NCI-H2227 (cell line): ENCODE data around the gene GNGT2.

ENCODE experiments used
- DNase-seq: peaks from one replicate; lab custom pipeline; 2025; ENCODE audit not compliant: unreplicated experiment; lab: John Stamatoyannopoulos, UW

GNGT2 gene

DNA sequence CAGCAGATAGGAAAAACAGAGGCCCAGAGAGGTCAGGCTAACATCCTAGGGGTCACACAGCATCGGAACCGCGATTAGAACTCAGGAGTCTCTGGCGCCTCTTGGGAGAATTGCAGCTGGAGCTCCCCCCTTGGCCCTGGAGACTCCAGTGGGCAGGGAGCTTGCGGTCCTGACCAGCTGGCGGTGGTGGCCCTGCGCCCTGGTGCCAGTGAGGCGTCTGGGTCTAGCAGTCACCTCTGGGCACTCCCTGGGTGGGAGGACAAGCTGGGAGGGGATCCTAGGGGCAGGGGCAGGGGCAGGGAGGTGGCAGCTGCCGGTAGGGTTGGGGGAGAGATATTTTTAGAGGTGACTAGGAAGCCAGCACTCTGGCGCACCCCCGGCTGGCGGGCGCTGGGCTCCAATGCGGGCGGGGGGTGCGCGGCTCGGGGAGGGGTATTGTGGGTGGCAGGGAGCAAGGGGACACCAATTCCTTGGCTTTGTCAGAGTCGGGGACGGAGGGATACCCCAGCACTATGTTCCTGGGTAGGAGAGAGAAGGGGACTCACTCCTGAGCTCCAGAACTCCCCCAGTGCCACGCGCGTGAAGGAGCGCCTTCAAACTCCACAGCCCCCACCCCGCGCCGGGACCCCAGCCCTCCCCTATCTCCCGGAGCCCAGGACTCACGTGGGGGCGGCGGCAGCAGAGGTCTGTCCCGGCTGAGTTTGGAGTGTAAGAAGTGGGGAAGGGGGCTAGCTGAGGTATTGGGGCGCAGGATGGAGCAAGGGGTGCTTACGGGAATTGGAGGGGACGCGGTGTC lies 19.6 kb upstream of the GNGT2 start:
- no peak for DNase-seq

DNA sequence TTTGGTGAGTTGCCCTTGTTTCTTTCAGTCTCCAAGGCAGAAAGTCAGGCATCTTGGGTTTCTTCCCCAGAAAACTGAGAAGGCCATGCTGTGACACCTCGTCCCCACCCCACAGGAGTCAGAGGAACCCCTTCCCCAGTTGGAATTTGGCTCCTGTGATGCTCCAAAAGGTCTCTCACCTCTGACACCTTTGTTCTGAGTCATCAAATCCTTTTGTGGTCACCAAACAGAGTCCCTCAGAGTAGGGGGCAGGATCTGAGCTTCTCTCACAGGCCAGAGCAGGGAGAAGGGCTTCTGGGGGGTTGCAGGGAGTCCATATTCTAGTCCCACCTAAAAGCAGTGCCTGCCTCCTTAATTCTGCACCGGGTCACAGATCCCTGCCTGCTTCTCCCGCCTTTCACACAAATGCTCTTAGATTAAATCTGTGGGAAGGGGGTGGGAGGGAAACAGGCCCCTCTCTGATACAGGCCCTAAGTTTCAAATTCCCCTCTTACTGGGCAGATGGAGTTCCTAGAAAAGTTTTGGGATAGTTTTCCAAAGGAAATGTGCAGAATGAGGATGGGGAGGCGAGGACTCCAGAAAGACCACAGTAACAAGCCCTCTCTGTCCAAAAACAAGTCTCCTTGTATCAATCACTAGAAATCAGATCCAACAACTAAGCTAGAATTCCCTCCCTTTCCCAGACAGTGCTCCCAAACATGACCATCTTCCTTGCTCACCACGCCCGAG lies 18.9 kb upstream of the GNGT2 start:
- DNase-seq = no peak

DNA sequence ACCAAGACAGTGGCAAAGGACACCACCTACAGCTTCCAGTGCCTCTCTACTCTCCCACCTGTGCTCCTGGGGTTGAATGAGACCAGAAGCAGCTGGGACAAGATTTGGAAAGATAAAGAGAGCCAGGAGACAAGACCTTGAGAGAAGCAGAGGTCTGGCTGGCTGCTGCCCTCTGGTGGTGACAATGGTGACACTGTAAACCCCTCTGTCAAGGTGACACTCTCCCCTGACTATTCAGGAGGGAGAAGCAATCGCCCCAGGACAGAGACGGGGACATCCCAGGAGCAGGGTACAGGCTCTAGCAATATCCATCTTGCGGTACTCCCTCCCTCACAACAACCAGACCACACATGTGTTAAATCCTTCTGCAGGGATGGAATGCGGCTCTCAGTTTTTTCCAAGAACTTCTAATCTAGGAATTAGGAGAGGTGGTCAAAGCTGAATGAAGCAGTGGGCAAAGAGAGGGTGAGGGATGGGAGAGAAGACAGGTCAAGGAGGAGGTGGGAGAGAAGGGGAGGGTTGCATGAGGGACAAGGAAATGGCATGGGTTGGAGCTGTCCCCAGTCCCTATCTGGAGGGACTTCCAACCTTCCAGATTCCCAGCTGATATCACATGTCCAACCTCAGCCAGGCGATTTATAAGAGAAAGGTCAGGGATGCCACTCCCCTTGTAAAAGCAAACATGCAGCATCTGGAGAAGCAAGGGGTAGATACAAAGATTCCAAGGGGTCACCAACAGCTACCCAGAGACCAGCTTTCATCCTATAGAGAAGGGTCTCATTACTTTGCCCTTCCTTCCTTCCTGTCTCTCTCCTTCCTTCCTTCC lies 17.3 kb upstream of the GNGT2 start:
- peak; percentile 73 for DNase-seq

DNA sequence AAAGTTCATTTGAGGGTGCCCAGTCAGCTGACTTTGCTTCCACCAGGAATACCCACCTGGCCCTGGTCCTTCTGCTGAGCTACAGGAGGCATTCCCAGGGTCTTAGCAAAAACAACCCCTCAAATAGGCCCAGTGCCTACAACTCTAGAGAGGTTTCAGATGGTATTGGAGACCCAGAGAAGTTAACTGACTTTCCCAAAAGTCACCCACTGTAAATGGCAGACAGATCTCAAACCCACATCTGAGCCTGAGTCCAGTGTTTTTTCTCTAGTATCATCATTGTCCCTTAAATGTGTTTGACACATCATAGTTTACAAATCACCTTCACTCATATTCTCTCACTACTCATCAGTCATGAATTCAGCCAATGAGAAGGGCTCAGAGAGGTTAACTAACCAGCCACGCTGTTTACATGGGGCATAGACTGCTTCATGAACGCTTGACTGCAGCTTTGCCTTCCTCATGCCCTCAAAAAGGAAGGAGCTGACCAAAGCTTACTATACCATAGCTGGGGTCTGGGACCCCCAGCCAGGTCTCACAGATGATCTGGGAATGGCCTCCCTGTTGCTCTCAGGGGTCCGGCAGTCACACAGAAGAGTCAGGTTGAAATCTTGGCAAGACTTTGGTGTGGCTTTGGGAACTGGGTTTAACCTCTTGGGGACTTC lies 16.5 kb upstream of the GNGT2 start:
- no peak for DNase-seq

DNA sequence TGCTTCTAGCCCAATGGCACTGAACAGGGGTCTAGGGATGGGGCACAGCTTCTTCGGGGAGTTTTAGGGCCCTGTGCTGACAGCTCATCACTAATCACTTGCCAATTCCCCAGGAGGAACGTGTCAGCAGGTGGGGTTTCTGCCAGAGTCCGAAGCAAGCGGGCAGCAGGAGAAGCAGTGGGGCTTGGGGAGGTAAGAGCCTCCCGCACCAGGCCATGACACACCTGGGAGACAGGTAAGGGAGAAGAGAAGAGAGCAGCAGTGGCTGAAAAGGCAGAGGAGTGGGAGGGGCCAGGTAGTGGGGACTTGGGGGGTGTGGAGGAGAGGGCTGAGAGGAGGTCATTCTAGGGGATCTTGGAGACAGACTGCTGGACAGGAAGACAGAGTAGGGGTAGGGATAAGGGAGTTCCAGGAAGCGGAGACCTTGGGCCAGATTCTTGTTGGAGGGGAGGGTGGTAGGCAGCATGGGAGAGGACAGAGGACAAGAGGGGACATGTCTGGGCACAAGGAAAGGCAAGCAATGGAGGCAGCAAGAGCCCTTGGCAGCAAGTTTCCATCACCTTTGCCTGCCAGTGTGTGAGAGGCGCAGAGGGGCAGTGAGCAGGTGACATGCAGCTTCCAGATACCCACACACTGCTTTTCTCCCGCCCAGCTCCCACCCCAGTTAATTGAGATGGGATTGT lies 15.3 kb upstream of the GNGT2 start:
- no peak for DNase-seq

DNA sequence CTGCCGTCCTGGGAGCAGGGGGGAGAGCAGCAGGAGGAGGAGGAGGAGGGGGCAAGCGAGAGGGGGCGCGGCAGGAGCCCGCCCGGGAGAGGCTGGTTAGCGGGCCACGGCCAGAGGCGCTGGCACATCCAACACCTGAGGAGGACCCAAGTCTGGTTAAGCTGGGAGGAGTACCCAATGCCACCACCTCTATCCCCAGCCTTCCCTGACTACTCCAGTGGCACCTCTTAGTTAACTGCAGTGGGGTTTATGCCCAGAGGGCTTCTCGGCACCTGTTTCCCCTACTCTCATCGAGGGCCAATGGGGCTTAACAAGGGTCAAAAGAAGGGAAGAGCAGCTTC lies 14.6 kb upstream of the GNGT2 start:
- no peak for DNase-seq

DNA sequence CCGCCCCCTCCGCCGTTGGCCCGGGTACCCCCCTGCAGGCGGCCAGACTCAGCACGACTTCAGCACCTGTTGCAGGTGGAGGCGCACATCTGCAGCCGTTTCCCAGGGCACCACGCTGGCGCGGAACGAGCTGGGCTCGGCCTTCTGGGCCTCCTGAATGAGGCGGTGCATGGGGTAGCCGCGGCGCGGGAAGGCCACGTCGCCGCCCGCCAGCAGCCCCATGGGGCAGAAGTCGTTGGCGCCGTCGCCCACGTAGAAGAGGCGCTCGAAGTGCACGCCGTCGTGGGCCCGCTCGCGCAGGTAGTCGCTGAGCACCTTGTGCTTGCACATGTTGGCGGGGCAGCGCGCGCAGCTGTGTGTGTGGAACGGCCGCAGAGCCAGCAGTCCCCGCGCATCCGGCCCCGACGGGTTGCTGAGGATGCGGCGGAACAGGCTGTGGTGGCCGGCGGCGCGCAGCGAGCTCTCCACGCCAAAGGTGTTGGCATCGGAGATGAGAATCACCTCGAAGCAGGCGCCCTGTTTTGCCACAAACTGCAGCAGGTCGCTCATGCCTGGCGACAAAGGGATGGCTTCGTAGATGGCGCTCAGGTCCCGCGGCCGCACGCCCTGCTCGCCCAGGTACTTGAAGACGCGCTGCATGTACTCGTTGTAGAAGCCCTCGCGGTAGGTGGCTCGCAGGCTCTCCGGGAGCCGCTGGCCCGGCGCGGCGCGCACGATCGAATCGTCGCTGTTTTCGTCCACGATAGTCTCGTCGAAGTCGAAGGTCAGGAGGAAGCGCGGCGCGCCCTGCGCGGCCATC lies 14.0 kb upstream of the GNGT2 start:
- peak; percentile 57 for DNase-seq

DNA sequence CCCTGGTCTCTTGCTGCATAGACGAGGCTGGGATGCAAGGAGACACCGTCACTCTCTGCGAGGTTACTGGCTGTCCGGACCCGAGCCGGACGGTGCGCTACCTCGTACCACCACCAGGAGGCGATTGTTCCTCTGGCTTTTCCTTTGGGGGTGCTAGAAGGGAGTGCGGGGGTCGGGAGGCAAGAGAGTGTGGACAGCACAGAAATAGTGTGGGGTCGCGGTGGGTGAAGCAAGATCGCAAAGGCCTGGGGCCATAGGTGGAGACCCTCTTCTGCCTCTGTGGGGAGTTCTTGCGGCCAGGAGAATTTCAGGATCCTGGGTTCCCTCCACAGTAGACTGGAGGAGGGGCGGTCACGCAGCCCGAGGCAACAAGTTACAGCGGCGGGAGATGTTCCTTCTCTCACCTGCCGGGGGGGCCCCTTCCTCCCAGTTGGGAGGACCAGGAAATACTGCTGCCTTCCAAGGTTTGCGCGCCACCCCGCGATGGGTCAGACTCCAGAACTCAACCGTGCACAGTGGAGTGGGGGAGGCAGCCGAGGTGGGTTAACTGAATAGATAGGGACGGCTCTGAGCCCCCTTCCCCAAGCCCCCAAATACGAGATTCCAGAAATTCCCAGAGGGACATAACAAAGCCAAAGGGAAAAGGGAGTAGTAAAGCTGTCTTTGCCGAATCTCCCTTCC lies 13.3 kb upstream of the GNGT2 start:
- peak; percentile 63 for DNase-seq

DNA sequence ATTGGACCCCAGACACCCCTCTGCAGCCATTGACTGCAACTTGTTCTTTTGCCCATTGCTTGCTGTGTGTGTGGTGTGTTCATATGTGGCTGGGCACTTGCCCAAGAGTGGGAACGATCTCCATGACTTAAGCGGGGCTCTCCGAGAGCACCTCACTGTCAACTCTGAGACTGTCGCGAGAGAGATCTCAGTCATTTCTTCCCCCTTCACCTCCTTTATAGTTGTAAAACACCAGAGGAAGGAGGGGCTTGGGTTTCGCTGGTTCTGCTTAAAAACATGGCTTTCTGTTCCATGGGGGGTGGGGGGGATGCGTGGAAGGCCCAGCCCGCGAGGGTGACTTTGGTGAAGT lies 12.8 kb upstream of the GNGT2 start:
- DNase-seq = no peak

DNA sequence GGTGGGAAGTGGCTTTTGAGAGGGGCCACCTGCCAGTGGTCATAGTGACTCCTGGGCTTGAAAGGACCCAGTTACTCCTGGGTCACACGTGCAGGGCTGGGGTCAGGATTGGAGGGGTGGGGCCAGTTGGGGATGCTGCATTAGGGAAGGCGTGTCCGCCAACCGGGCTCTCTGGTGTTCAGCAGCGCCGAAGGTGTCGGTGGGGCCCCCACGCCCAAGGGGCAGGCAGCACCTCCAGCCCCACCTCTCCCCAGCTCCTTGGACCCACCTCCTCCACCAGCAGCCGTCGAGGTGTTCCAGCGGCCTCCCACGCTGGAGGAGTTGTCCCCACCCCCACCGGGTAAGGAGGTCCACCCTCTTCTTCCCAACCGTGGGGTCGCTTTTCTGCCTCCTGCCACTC lies 9.6 kb upstream of the GNGT2 start:
- no peak for DNase-seq

DNA sequence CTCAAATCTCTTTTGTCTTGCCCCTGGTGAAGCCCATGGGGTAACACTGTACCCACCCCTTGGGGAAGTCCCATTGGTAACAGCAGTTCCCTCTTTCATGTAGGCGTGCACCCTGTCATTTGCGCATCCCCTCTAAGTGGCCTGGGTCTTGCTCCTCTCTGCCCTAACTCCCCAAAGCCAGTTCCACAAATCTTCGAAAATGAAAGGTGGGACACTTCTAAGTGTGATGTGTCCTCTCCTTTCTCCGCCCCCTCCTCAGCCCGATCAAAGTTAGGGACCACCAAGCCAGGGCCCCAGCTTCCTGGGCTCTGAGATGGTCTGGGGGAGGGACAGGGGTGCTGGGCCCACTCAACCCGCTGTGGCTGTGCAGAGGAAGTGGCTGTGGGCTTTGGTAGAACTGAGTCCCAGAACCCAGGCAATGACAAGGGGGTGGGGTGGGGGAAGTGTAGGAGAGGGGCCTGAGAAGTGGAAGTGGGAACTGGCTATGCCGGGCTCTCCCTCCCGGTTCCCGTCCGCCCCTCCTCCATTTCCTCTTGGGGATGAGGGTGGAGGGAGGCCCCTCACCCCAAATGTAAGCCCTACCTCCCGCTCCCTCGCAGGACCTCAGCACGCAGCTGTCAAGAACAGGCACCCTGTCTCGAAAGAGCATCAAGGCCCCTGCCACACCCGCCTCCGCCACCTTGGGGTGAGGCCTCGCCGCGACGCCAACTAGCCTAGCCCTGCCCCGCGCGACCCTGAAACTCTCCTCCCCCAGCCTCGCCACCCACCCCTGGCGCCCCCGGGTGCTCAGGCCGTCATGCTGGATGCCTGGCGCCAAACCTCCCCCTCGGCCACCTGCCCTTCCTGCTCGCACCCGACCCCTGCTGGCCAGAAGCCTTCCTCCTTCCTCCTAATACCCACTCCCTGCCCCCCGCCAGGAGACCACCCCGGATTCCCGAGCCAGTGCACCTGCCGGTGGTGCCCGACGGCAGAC lies 8.9 kb upstream of the GNGT2 start:
- no peak for DNase-seq

DNA sequence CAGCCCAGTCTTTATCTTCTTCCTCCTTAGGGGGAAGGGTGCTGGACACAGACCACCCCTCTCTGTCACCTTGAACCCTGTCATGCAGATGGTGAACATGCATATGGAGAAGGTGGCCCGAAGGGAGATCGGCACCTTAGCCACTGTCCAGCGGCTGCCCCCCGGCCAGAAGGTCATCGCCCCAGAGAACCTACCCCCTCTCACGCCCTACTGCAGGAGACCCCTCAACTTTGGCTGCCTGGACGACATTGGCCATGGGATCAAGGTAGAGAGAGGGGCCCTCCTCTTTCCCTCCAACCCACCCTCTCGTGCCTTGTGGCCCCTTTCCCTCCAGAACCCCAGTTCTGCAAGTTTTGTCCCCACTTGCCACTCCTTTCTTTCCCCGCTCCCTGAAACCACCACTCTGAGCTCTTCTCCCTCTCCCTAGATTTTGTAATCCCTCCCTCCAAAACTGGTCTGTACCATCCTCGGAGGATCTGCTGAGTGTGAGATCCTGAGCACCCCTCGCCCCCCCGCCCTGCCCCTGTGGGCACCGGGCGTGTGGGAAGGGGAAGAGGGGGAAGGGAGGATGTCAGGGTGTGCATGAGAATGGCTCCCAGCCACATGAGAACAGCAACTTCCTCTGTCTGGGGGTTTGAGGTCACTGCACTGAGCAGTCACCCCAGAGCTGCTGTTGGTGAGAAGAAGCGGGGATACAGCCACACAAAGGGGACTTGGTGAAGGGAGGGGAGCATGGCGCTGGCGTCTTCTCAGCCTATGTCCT lies 7.5 kb upstream of the GNGT2 start:
- no peak for DNase-seq

DNA sequence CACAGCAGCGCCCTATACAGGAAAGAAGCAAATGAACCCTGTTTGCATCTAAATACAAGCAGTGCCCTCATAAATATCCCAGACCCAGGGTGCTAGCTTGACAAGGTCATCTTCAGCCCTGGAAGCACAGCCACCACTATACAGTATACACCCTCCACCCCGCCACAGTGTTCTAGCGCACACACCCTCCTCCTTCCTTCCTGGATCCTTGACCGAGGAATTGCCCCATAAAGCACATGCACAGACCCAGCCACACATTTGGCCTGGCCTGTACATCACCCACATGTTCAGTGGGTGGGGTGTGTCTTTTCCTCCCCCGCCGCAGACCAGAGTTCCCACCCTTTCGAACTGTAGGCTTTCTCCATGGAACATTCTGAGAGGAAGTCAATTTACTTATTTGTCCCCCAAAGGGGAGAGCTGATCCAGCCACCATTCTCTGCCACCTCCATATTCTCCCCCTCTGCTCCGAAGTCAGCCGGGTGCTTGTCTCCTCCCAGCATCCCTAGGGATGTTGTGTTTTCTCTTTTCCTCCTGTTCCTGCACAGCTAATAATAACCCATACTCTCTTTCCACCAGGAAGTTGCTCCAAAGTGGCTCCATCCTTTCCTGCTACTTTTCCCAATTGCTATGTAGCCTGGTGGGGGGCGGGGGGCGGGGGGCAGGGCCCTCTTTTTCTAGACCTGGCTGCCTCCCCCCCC lies 6.7 kb upstream of the GNGT2 start:
- DNase-seq = no peak

DNA sequence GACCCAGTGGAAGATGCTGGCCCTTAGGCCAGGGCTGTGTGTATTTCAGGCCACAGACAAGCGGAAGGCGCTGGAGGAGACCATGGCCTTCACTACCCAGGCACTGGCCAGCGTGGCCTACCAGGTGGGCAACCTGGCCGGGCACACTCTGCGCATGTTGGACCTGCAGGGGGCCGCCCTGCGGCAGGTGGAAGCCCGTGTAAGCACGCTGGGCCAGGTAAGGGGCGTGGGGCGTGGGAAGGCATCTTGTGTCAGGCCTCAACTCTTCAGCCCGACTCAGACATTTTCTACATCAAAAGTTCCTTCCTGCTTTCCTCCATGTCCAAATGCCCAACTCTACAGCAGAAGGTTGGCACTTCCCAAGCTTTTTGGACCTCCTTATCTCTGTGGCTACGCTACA lies 6.1 kb upstream of the GNGT2 start:
- no peak for DNase-seq

DNA sequence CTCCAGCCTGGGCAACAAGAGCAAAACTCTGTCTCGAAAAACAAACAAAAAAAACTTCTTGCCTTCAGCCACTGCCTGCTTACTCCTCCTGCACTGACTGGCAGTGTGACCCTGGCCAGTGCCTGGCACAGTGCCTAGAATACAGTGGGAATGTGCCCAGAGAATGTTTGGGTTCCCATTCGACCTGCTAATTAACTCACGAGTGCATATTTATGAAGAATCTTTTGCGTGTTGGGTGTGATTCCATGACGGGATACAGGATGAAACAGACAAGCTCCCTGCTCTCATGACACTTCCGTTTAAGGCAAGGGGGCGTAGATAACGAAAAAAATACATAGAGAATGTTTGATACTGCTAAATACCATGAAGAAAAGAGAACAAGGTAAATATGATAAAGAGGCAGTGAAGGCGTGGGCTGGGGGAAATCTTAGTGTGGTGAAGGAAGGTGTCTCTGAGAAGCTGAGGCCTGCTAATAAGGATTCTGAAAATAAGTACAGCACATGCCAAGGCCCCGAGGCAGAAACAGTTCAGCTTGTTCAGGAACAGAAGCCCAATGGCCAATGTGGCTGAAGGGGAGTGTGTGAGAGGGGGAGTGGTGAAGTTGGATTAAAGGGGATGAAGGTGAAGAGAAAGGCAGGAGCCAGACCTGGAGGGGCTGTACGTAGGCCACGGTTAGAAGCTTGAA lies 4.4 kb upstream of the GNGT2 start:
- DNase-seq = no peak

DNA sequence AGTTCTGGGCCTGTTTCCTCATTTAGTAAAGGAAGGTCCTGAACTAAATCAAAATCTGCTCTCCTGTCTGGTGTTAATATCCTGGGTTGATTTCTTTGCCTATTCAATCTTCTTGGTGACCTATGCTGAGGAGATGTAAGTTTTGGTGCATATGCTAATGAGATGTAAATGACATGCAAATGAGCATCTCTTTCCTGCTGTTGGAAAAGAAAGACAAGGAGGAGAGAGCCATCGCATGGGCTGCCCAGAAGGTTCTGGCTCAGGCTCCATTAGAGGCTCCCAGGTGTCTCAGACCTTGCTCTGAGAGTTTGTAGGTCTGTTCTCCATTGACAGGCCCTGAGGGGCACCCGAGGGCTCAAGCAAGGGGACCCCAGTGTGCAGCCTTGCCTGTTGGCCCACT lies 3.5 kb upstream of the GNGT2 start:
- no peak for DNase-seq
